A673 (cell line): ENCODE measurements around the gene ENTPD2. TPM values are rescaled to one million over a fixed set of nuclear protein-coding genes. Genes with fewer than 3 reads are reported as not detected.
A peak's percentile ranks its signal among the peaks of the same experiment; 100 is the strongest.

Source experiments
- BruUV-seq: library from RNA; stranded (reverse); fragments of 400-500 nt; replicated peaks from 2 replicates; lab custom pipeline; 2021; lab: Mats Ljungman, UMichigan
- CTCF ChIA-PET: fragments of 300-600 bp; sonication (Branson Sonifier 250); formaldehyde crosslinking; loops from one replicate; lab custom pipeline; 2022; ENCODE audit warnings: antibody characterized with exemption; lab: Charles Lee
- POLR2A ChIA-PET: fragments of 300-600 bp; sonication (Branson Sonifier 250); formaldehyde crosslinking; loops from one replicate; lab custom pipeline; 2022; ENCODE audit warnings: antibody characterized with exemption; ENCODE audit not compliant: low non-redundant PET; lab: Charles Lee
- DNase-seq: peaks from one replicate; pipeline ENCODE4 v3.0.0-alpha.2; 2015; ENCODE audit warnings: low spot score
- H3K27ac ChIP-seq: fragments of 200-600 bp; sonication (generic); 2 replicates; pipeline ENCODE4 v1.5.1; 2016; ENCODE audit warnings: mixed run types, low read depth, mild to moderate bottlenecking, mixed read lengths, antibody characterized with exemption, low read length; ENCODE audit not compliant: poor library complexity, severe bottlenecking
- H3K27me3 ChIP-seq: fragments of 200-600 bp; sonication (generic); replicated peaks from 2 replicates; pipeline ENCODE4 v1.6.1; 2017; ENCODE audit warnings: mixed run types, low read depth, mild to moderate bottlenecking, mixed read lengths, antibody characterized with exemption, low read length; ENCODE audit not compliant: insufficient read depth, poor library complexity
- H3K36me3 ChIP-seq: fragments of 200-600 bp; sonication (generic); 2 replicates; pipeline ENCODE4 v1.6.1; 2016; ENCODE audit warnings: mixed run types, mild to moderate bottlenecking, mixed read lengths, antibody characterized with exemption, low read length; ENCODE audit not compliant: insufficient read depth, poor library complexity, severe bottlenecking
- H3K4me1 ChIP-seq: fragments of 200-600 bp; sonication (generic); 2 replicates; pipeline ENCODE4 v1.6.1; 2017; ENCODE audit warnings: mixed run types, mild to moderate bottlenecking, mixed read lengths, antibody characterized with exemption, low read length; ENCODE audit not compliant: insufficient read depth, poor library complexity, severe bottlenecking
- H3K4me3 ChIP-seq: fragments of 200-600 bp; sonication (generic); 2 replicates; pipeline ENCODE4 v1.5.1; 2016; ENCODE audit warnings: low read depth, mixed run types, mild to moderate bottlenecking, mixed read lengths, low read length; ENCODE audit not compliant: poor library complexity, severe bottlenecking
- H3K9me3 ChIP-seq: fragments of 200-600 bp; sonication (generic); 2 replicates; pipeline ENCODE4 v1.6.1; 2016; ENCODE audit warnings: mixed run types, low read depth, mild to moderate bottlenecking, mixed read lengths, antibody characterized with exemption, low read length; ENCODE audit not compliant: poor library complexity, severe bottlenecking
- CTCF ChIP-seq: fragments of 300-800, 200-600 bp; sonication (generic); conservative IDR thresholded peaks from 2 replicates; pipeline ENCODE4 v1.5.1; 2017; ENCODE audit warnings: low read depth, mild to moderate bottlenecking, antibody characterized with exemption, low read length, moderate library complexity, mixed read lengths
- EZH2 ChIP-seq: fragments of 200-600 bp; sonication (generic); IDR thresholded peaks from 2 replicates; pipeline ENCODE4 v1.6.1; 2017; ENCODE audit warnings: borderline replicate concordance, low read depth, mild to moderate bottlenecking, mixed read lengths, antibody characterized with exemption, low read length; ENCODE audit not compliant: poor library complexity, severe bottlenecking
- intact Hi-C: fragments of 100-400 bp; cut with micrococcal nuclease; formaldehyde crosslinking; loops from one replicate; pipeline ENCODE4 v1.10.0; 2022; ENCODE audit not compliant: unreplicated experiment
- total RNA-seq: library from RNA; stranded (reverse); gene quantifications from 2 replicates; pipeline ENCODE4 v1.2.3, GENCODE V29; 2021

The ENTPD2 gene
- total RNA-seq, 1 experiment from 2014 or later, result not detected

- no TSS peak for BruUV-seq
- H3K9me3 ChIP-seq, result no peaks in the 10 kb centered on the region
- peaks cover 10% of the 10 kb centered on the region for H3K4me1 ChIP-seq
- peak overlapping the region; percentile 61 for H3K4me3 ChIP-seq
- DNase-seq, result peak; percentile 81
- H3K27me3 ChIP-seq, result no peaks in the 10 kb centered on the region
- POLR2A ChIA-PET, result no interaction called here
- CTCF ChIA-PET, result interaction anchor here (0.5 to 1.5 kb wide), 8 partner anchors 18 to 250 kb away, joined by 3 to 9 read pairs (median 5); partner anchors contain the start of gene PAXX
- H3K27ac ChIP-seq, result peak overlapping the region; percentile 64
- intact Hi-C loops, result no loop called here
- H3K36me3 ChIP-seq, result no peaks in the 10 kb centered on the region
- TF ChIP-seq EZH2 (no peak), CTCF (0 out of 2 replicates have a peak, but pooled peaks have one; percentile 37)
Observed at GRCh38 chr9:137028263-137029057, 25.4 kb downstream of the ENTPD2 start.

- H3K27ac ChIP-seq, result peak within 1 kb of the TSS; percentile 64
- no peak for DNase-seq
- intact Hi-C loops, result no loop called here
- BruUV-seq, result no TSS peak
- peaks cover 10% of the 10 kb centered on the region for H3K4me1 ChIP-seq
- H3K4me3 ChIP-seq, result peak within 1 kb of the TSS; percentile 61
- H3K9me3 ChIP-seq, result no peaks in the 10 kb centered on the region
- POLR2A ChIA-PET, result no interaction called here
- no peaks in the 10 kb centered on the region for H3K27me3 ChIP-seq
- no peak for TF ChIP-seq EZH2
- no peak for TF ChIP-seq CTCF
- H3K36me3 ChIP-seq, result no peaks in the 10 kb centered on the region
- CTCF ChIA-PET, result interaction anchor here (0.5 to 0.6 kb wide), 2 partner anchors 15 to 204 kb away, joined by 5 read pairs; no protein-coding TSS in a partner anchor
Observed at GRCh38 chr9:137027369-137028262, 26.2 kb downstream of the ENTPD2 start, which contains the start of gene ABCA2. TSS of gene ABCA2 (minus strand) at chr9:137028237. CDS start at chr9:137028140, 97 bp downstream.

DNA sequence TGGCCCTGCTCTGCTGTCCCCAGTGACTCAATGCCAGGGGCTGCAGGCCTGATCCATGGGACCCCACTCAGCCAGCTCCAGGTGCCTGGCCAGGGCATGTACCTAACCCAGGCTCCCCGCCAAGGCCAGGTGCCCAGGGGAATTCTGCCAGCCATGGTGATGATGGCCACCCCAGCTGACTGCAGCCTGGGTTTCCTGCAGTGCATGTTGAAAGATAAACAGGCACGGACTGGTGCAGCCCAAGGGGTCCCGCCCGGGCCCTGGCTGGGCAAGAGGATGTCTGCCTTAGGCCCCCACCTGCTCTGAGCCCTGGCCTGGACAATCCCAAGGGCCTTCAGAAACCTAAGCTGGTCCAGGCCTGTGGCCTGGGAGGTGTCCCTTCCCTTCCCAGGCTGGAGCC is 27.0 kb downstream of the ENTPD2 start:
- Histone ChIP-seq H3K4me1 (peaks cover 10% of the 10 kb centered on the region), H3K27ac (no peak overlapping the region), H3K36me3 (no peaks in the 10 kb centered on the region), H3K4me3 (peak overlapping the region; percentile 51), H3K27me3 (no peaks in the 10 kb centered on the region), H3K9me3 (no peaks in the 10 kb centered on the region)
- POLR2A ChIA-PET, result no interaction called here
- CTCF ChIA-PET, result no interaction called here
- no TSS peak for BruUV-seq
- TF ChIP-seq CTCF, result no peak
- TF ChIP-seq EZH2, result no peak
- no peak for DNase-seq
- intact Hi-C loops, result no loop called here
